ENCODE results near the gene SOX15.

DNA sequence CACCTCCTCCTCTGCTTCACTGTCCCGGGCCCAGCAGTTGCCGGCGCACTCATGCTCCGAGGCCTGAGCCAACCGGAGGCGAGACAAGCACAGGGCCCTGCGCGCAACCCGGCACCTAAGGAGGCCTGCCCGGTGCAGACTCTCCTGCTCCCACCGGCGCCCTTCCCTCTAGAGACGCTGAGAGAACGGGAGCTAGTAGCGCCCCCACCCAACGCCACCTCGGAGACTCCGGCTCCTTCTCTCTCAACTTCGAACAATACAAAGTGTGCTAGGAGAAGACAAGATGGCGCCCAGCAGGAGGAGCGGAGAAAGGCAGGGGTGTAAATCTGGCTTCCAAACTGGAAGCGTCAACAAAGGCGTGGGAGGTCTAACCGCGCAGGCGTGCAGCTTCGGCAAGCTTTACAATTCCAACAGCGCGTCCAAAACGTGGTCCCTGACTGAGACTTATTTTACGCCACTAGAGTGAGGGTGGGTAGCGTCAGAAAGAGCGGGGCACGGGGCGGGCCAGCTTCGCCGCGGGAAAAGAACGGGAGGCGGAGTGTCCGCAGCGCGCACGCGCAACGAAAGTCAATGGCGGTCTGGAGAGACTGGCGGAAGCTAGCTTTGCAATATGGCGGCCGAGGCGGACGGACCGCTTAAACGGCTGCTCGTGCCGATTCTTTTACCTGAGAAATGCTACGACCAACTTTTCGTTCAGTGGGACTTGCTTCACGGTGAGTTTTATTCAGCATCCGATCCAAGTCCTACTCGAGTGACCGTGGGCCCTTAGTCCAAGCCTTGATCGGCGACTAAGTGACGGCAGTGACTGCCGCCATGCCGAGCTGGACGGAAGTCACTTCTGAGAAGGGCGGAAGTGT, 6.4 kb downstream of the SOX15 start, which contains the start of gene MPDU1:
- TF ChIP-seq, protein P1, sequence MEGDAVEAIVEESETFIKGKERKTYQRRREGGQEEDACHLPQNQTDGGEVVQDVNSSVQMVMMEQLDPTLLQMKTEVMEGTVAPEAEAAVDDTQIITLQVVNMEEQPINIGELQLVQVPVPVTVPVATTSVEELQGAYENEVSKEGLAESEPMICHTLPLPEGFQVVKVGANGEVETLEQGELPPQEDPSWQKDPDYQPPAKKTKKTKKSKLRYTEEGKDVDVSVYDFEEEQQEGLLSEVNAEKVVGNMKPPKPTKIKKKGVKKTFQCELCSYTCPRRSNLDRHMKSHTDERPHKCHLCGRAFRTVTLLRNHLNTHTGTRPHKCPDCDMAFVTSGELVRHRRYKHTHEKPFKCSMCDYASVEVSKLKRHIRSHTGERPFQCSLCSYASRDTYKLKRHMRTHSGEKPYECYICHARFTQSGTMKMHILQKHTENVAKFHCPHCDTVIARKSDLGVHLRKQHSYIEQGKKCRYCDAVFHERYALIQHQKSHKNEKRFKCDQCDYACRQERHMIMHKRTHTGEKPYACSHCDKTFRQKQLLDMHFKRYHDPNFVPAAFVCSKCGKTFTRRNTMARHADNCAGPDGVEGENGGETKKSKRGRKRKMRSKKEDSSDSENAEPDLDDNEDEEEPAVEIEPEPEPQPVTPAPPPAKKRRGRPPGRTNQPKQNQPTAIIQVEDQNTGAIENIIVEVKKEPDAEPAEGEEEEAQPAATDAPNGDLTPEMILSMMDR (IDR thresholded peaks at IDR 0.05; ENCODE audit: low read depth, low read length, poor library complexity, severe bottlenecking) = peak; percentile 29
- TF ChIP-seq EZH2phosphoT487 (IDR thresholded peaks at IDR 0.05; ENCODE audit: borderline replicate concordance, low read length) = no peak

Data from DOHH2 (cell line).